Measurements from ENCODE around the gene CRABP2. TPM values are rescaled to one million over a fixed set of nuclear protein-coding genes. Genes with fewer than 3 reads are reported as not detected.

The CRABP2 gene
- total RNA-seq, 1 experiment from 2014 or later, result 1.9 TPM

DNA sequence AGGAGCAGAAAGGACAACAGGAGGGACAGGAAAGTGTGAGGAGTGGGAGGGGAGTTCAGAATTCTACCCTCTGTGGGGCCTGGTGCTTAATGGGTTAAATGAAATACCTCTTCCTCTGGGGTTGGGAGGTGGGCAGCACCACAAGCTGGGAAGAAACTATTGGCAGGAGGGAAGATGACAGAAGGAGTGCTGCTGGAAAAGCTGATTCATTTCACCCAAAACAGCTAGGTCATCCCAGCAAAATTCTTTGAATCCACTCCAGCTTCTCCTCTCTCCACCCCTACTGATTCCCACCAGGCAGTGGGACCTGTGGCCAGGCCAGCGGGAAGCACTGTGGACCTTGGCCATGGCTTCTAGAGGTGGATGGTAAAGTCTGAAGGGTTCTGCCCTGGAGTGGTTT lies 50.7 kb downstream of the CRABP2 start:
- intact Hi-C loops (cut with micrococcal nuclease), result no loop called here
- BruUV-seq (replicated peaks), result no TSS peak
- Mint-ChIP-seq H3K9me3 (ENCODE audit: unreplicated experiment) (no peaks in the 10 kb centered on the region), H3K4me1 (ENCODE audit: insufficient read depth, unreplicated experiment) (peaks cover 17% of the 10 kb centered on the region), H3K27me3 (ENCODE audit: insufficient read depth, unreplicated experiment) (no peaks in the 10 kb centered on the region), H3K4me3 (ENCODE audit: unreplicated experiment) (no peak overlapping the region), H3K36me3 (ENCODE audit: insufficient read depth, unreplicated experiment) (peaks cover 12% of the 10 kb centered on the region), H3K27ac (ENCODE audit: low read depth, unreplicated experiment) (no peak overlapping the region)
- DNase-seq (ENCODE audit: unreplicated experiment), result no peak
- ChIA-PET POLR2A (interaction anchor here (0.7 kb wide), 1 partner anchor 9 kb away, joined by 3 read pairs; no protein-coding TSS in a partner anchor), CTCF (interaction anchor here (0.5 to 13.0 kb wide), 8 partner anchors 11 to 269 kb away, joined by 3 to 552 read pairs (median 7); partner anchors contain the start of genes BCAN, HAPLN2, MEF2D and NES)
- TF ChIP-seq, protein P1, sequence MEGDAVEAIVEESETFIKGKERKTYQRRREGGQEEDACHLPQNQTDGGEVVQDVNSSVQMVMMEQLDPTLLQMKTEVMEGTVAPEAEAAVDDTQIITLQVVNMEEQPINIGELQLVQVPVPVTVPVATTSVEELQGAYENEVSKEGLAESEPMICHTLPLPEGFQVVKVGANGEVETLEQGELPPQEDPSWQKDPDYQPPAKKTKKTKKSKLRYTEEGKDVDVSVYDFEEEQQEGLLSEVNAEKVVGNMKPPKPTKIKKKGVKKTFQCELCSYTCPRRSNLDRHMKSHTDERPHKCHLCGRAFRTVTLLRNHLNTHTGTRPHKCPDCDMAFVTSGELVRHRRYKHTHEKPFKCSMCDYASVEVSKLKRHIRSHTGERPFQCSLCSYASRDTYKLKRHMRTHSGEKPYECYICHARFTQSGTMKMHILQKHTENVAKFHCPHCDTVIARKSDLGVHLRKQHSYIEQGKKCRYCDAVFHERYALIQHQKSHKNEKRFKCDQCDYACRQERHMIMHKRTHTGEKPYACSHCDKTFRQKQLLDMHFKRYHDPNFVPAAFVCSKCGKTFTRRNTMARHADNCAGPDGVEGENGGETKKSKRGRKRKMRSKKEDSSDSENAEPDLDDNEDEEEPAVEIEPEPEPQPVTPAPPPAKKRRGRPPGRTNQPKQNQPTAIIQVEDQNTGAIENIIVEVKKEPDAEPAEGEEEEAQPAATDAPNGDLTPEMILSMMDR (IDR thresholded peaks at IDR 0.05; ENCODE audit: unreplicated experiment), result no peak

DNA sequence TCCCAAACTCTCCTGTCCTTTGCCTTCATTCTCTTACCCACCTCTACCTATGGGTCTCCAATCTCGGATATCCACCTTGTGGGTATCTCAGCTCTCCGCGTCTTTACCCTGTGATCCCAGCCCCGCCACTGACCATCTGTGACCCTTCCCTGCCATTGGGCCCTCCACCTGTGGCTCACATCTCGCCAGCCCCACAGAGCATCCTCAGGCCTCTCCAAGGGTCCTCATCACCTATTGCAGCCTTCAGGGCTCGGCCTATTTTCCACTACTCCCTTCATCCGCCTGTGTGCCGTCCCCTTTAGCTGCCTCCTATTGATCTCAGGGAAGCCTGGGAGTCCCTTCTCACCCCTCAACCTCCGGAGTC lies 52.4 kb downstream of the CRABP2 start:
- no TSS peak for BruUV-seq (replicated peaks)
- TF ChIP-seq, protein P1 (IDR thresholded peaks at IDR 0.05; ENCODE audit: unreplicated experiment), result no peak
- Mint-ChIP-seq H3K27me3 (ENCODE audit: insufficient read depth, unreplicated experiment) (no peaks in the 10 kb centered on the region), H3K4me1 (ENCODE audit: insufficient read depth, unreplicated experiment) (peaks cover 9% of the 10 kb centered on the region), H3K4me3 (ENCODE audit: unreplicated experiment) (no peak overlapping the region), H3K36me3 (ENCODE audit: insufficient read depth, unreplicated experiment) (peaks cover 6% of the 10 kb centered on the region), H3K27ac (ENCODE audit: low read depth, unreplicated experiment) (no peak overlapping the region), H3K9me3 (ENCODE audit: unreplicated experiment) (no peaks in the 10 kb centered on the region)
- no peak for DNase-seq (ENCODE audit: unreplicated experiment)
- ChIA-PET POLR2A (interaction anchor here (0.6 to 1.9 kb wide), 2 partner anchors 8 to 41 kb away, joined by 4 to 6 read pairs; no protein-coding TSS in a partner anchor), CTCF (interaction anchor here (0.7 to 11.5 kb wide), 8 partner anchors 9 to 74 kb away, joined by 3 to 154 read pairs (median 8); no protein-coding TSS in a partner anchor)
- intact Hi-C loops (cut with micrococcal nuclease), result no loop called here

DNA sequence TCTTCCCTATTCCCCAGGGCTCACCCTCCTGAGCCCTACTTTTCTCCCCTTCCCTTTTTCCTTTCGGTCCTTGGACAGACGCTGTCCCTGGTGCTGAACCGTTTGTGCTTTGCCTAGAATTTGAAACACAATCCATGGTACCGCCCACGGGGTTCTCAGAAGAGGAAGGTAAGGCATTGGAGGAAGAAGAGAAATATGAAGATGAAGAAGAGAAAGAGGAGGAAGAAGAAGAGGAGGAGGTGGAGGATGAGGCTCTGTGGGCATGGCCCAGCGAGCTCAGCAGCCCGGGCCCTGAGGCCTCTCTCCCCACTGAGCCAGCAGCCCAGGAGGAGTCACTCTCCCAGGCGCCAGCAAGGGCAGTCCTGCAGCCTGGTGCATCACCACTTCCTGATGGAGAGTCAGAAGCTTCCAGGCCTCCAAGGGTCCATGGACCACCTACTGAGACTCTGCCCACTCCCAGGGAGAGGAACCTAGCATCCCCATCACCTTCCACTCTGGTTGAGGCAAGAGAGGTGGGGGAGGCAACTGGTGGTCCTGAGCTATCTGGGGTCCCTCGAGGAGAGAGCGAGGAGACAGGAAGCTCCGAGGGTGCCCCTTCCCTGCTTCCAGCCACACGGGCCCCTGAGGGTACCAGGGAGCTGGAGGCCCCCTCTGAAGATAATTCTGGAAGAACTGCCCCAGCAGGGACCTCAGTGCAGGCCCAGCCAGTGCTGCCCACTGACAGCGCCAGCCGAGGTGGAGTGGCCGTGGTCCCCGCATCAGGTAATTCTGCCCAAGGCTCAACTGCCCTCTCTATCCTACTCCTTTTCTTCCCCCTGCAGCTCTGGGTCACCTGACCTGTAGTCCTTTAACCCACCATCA lies 53.0 kb downstream of the CRABP2 start:
- intact Hi-C loops (cut with micrococcal nuclease), result no loop called here
- Mint-ChIP-seq H3K9me3 (ENCODE audit: unreplicated experiment) (no peaks in the 10 kb centered on the region), H3K4me3 (ENCODE audit: unreplicated experiment) (no peak overlapping the region), H3K36me3 (ENCODE audit: insufficient read depth, unreplicated experiment) (peaks cover 1% of the 10 kb centered on the region), H3K4me1 (ENCODE audit: insufficient read depth, unreplicated experiment) (peaks cover 3% of the 10 kb centered on the region), H3K27me3 (ENCODE audit: insufficient read depth, unreplicated experiment) (no peaks in the 10 kb centered on the region), H3K27ac (ENCODE audit: low read depth, unreplicated experiment) (no peak overlapping the region)
- DNase-seq (ENCODE audit: unreplicated experiment), result peak; percentile 66
- TF ChIP-seq, protein P1 (IDR thresholded peaks at IDR 0.05; ENCODE audit: unreplicated experiment), result no peak
- CTCF ChIA-PET, result interaction anchor here (0.6 to 11.5 kb wide), 12 partner anchors 7 to 267 kb away, joined by 3 to 154 read pairs (median 5); no protein-coding TSS in a partner anchor
- no TSS peak for BruUV-seq (replicated peaks)
- POLR2A ChIA-PET, result interaction anchor here (0.6 to 1.9 kb wide), 2 partner anchors 9 to 42 kb away, joined by 4 to 6 read pairs; no protein-coding TSS in a partner anchor

Other genes starting within 250 kb of the CRABP2 start
- gene MEF2D, start 204.8 kb downstream of the CRABP2 start, total RNA-seq (2022), result 113 and 131 TPM in 2 replicates
- gene IQGAP3, start 133.0 kb downstream of the CRABP2 start, total RNA-seq (2022), result 36.4 and 48.3 TPM in 2 replicates
- not detected in 2 replicates for gene TTC24, start 125.9 kb downstream of the CRABP2 start, total RNA-seq (2022)
- 141 and 155 TPM in 2 replicates for gene NAXE, start 113.8 kb downstream of the CRABP2 start, total RNA-seq (2022)
- 67.3 and 107 TPM in 2 replicates for gene GPATCH4, start 104.1 kb downstream of the CRABP2 start, total RNA-seq (2022)
- gene HAPLN2, start 86.2 kb downstream of the CRABP2 start, total RNA-seq (2022), result not detected in 2 replicates
- 0.37 TPM in 1 of 2 replicates, not detected in the other for gene BCAN, start 63.5 kb downstream of the CRABP2 start, total RNA-seq (2022)
- gene NES, start 28.2 kb downstream of the CRABP2 start, total RNA-seq (2022), result not detected in 2 replicates
- gene METTL25B, start 22.9 kb upstream of the CRABP2 start, total RNA-seq (2022), result 46.0 and 68.9 TPM in 2 replicates
- gene ISG20L2, start 23.2 kb upstream of the CRABP2 start, total RNA-seq (2022), result 49.9 and 57.5 TPM in 2 replicates
- 233 and 261 TPM in 2 replicates for gene MRPL24, start 35.5 kb upstream of the CRABP2 start, total RNA-seq (2022)
- gene HDGF, start 46.1 kb upstream of the CRABP2 start, total RNA-seq (2022), result 679 and 707 TPM in 2 replicates
- 112 and 131 TPM in 2 replicates for gene PRCC, start 62.0 kb upstream of the CRABP2 start, total RNA-seq (2022)
- gene SH2D2A, start 111.3 kb upstream of the CRABP2 start, total RNA-seq (2022), result 19.2 and 27.9 TPM in 2 replicates
- not detected in 2 replicates for gene INSRR, start 153.5 kb upstream of the CRABP2 start, total RNA-seq (2022)
- gene NTRK1, start 155.3 kb upstream of the CRABP2 start, total RNA-seq (2022), result 0.15 and 0.33 TPM in 2 replicates
- 6.5 and 8.8 TPM in 2 replicates for gene PEAR1, start 188.1 kb upstream of the CRABP2 start, total RNA-seq (2022)
- gene LRRC71, start 215.0 kb upstream of the CRABP2 start, total RNA-seq (2022), result not detected in 2 replicates